AG04450 (cell line): ENCODE results near the gene FNDC5. TPM values are rescaled to one million over a fixed set of nuclear protein-coding genes. Genes with fewer than 3 reads are reported as not detected.

Experiments
- CTCF ChIA-PET: fragments of 300-600, 350-600 bp; formaldehyde crosslinking; extraction: SDS; loops from one replicate; lab custom pipeline; 2022; ENCODE audit warnings: antibody characterized with exemption, inconsistent platforms; lab: Charles Lee
- POLR2A ChIA-PET: fragments of 350-600 bp; formaldehyde crosslinking; extraction: SDS; loops from one replicate; lab custom pipeline; 2021; ENCODE audit warnings: antibody characterized with exemption, inconsistent platforms; lab: Yijun Ruan, JAX
- DNase-seq: peaks from one replicate; pipeline ENCODE4 v3.0.0-alpha.2; 2011; ENCODE audit warnings: low read depth, low spot score
- H3K27ac ChIP-seq: one replicate; pipeline ENCODE4 v1.5.1; 2012; ENCODE audit warnings: low read depth, low read length, control low read depth
- H3K27me3 ChIP-seq: one replicate; pipeline ENCODE4 v1.6.0; 2012; ENCODE audit warnings: low read length; ENCODE audit not compliant: control insufficient read depth, insufficient read depth
- H3K4me3 ChIP-seq: 2 replicates; pipeline ENCODE4 v1.5.1; 2011; ENCODE audit warnings: mild to moderate bottlenecking, low read depth, low read length, control low read depth
- H3K9me3 ChIP-seq: 2 replicates; pipeline ENCODE4 v1.5.1; 2012; ENCODE audit warnings: low read length; ENCODE audit not compliant: control insufficient read depth, insufficient read depth
- CTCF ChIP-seq: IDR thresholded peaks from 2 replicates; pipeline ENCODE4 v1.5.1; 2011; ENCODE audit warnings: low read depth, low read length, control low read depth, inconsistent platforms
- polyA minus RNA-seq: library from RNA; depleted of rRNA, polyadenylated mRNA; stranded (reverse); fragments of >200 nt; gene quantifications from 2 replicates; pipeline ENCODE4 v1.2.3, GENCODE V29; 2011; rRNA and poly(A)+ RNA removed
- polyA plus RNA-seq: library from polyadenylated mRNA; depleted of rRNA; stranded (reverse); fragments of >200 nt; gene quantifications from 2 replicates; pipeline ENCODE4 v1.2.3, GENCODE V29; 2011; rRNA removed

The FNDC5 gene
- polyA plus RNA-seq (1.5 and 1.9 TPM in 2 replicates), polyA minus RNA-seq (1.4 and 1.7 TPM in 2 replicates)

DNA sequence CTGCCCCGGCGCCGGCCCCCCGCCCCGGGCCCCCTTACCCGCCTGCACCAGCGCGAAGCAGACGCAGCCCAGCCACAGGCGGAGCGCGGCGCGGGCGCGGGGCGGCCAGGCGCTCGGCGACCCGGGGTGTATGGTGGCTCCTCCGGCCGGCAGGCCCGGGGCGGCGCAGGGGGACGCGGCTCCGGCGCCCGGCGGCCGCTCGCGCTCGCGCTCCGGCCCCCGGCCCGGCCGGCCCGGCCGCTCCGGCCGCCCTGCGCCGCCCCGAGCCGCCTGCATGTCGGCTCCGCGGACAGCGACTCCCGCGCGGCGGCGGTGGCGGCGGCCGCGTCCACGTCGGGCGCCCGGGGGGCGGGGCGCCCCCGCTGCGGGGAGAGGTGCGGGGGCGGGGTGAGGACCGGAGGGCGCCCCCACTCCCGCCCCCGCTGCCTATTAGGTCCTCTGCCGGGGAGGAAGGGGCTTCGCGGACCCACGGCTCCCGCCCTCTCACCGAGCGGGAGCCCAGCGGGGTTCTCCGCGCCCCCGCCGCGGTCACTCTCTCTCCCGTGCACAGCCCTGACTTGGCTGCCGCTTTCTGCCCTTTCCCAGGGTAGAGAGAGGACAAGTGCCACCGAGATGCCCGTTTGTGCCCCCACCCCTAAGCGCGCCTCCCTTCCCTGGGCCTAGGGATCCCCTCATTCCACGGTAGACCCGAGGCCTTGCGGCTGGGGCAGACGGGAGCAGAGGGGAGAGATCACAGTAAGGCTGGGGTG lies at the start of gene FNDC5:
Gene FNDC5, minus strand, starts transcription at position 298 of the 749 bp plus-strand sequence.
- no peak for DNase-seq
- CTCF ChIA-PET, result interaction anchor here (0.7 to 2.2 kb wide), 12 partner anchors 7 to 469 kb away, joined by 3 to 11 read pairs (median 4); partner anchors contain the start of gene HPCA
- TF ChIP-seq CTCF, result no peak
- no peak within 1 kb of the TSS for H3K27ac ChIP-seq
- peaks cover 12% of the 10 kb centered on the region for H3K27me3 ChIP-seq
- no peaks in the 10 kb centered on the region for H3K9me3 ChIP-seq
- POLR2A ChIA-PET, result interaction anchor here (0.7 kb wide), 1 partner anchor 53 kb away, joined by 3 read pairs; the partner anchor contains the start of genes S100PBP and YARS1
- H3K4me3 ChIP-seq, result peak within 1 kb of the TSS; percentile 46

- Histone ChIP-seq H3K27me3 (no peaks in the 10 kb centered on the region), H3K27ac (peak overlapping the region; percentile 68), H3K9me3 (no peaks in the 10 kb centered on the region), H3K4me3 (no peak overlapping the region)
- CTCF ChIA-PET, result interaction anchor here (0.9 to 2.6 kb wide), 2 partner anchors 14 to 33 kb away, joined by 3 to 11 read pairs; no protein-coding TSS in a partner anchor
- POLR2A ChIA-PET, result no interaction called here
- TF ChIP-seq CTCF, result no peak
- DNase-seq, result peak; percentile 16
Observed at GRCh38 chr1:32919811-32920733, 49.4 kb upstream of the FNDC5 start.

DNA sequence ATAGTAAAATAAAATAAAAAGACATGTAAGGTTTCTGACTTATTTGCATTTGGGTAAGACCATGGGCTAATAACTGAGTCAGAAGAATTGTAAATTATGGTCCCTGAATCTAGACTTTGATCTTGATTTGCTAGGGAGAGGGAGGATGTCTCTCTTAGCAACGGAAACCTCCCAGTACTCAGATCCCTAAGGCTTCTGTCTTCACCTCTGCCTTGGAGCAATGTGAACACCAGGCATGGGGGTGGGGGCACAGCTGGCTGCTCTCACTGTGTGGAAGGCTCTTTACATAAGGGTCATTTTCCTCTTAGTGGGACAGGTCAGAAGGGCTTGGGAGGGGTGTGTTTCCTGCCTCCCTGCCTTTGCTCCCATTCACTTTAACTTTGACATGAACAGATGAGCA lies 47.5 kb upstream of the FNDC5 start:
- no peak overlapping the region for H3K27ac ChIP-seq
- ChIA-PET POLR2A (no interaction called here), CTCF (interaction anchor here (1.2 kb wide), 1 partner anchor 25 kb away, joined by 5 read pairs; no protein-coding TSS in a partner anchor)
- H3K27me3 ChIP-seq, result no peaks in the 10 kb centered on the region
- no peaks in the 10 kb centered on the region for H3K9me3 ChIP-seq
- no peak overlapping the region for H3K4me3 ChIP-seq
- TF ChIP-seq CTCF, result no peak
- DNase-seq, result no peak

DNA sequence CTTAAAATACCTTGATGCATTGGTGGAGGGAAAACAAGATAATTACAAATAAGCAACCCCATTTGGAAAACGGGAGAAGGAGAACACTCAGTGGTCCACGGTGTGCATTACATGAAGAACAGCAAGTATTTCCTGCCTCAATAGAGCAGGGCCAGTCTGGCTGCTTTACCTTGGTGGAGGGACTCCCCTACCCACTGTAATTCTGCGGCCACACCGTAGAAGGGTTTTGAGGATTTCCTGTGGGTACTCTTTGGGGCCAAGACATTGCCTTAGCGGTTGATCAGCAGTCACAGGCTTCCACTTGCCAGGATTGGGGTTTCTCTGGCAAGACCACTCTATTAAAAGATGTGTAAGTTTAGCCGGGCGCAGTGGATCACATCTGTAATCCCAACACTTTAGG lies 46.8 kb upstream of the FNDC5 start:
- ChIA-PET CTCF (interaction anchor here (1.0 to 1.1 kb wide), 2 partner anchors 14 to 25 kb away, joined by 3 read pairs; no protein-coding TSS in a partner anchor), POLR2A (no interaction called here)
- TF ChIP-seq CTCF, result no peak
- Histone ChIP-seq H3K4me3 (no peak overlapping the region), H3K9me3 (no peaks in the 10 kb centered on the region), H3K27ac (no peak overlapping the region), H3K27me3 (no peaks in the 10 kb centered on the region)
- DNase-seq, result no peak
